NCI-H2227 (cell line): ENCODE results near the gene MYOCOS.
"Not testable (repeated sequence)": the region's sequence is repeated elsewhere in the genome, so short reads cannot be mapped to it uniquely, and the experiment has no call there.

Experiments used
- DNase-seq: peaks from one replicate; lab custom pipeline; 2025; ENCODE audit not compliant: unreplicated experiment; lab: John Stamatoyannopoulos, UW

The MYOCOS gene

GRCh38 chr1:171656206-171656605 lies 34.2 kb downstream of the MYOCOS start:
- DNase-seq, result not testable (repeated sequence)

GRCh38 chr1:171661076-171661650 lies 39.1 kb downstream of the MYOCOS start:
- no peak for DNase-seq

- DNase-seq, result no peak
Observed at GRCh38 chr1:171663036-171663853, 41.2 kb downstream of the MYOCOS start.

GRCh38 chr1:171663854-171664575 lies 42.0 kb downstream of the MYOCOS start:
- DNase-seq, result no peak

- no peak for DNase-seq
Observed at GRCh38 chr1:171664976-171665375, 42.9 kb downstream of the MYOCOS start.

GRCh38 chr1:171666114-171666769 lies 44.2 kb downstream of the MYOCOS start:
- no peak for DNase-seq

GRCh38 chr1:171668372-171668771 lies 46.3 kb downstream of the MYOCOS start:
- no peak for DNase-seq

GRCh38 chr1:171670739-171671138 lies 48.7 kb downstream of the MYOCOS start:
- no peak for DNase-seq

GRCh38 chr1:171674431-171675405 lies 52.7 kb downstream of the MYOCOS start:
- DNase-seq, result no peak
